DOHH2 (cell line): ENCODE data around the gene RNF17.

Experiments
- CTCF ChIP-seq: fragments of 200-600 bp; sonication (generic); IDR thresholded peaks from one replicate; pipeline ENCODE4 v1.5.1; 2014; ENCODE audit warnings: antibody characterized with exemption, mild to moderate bottlenecking, low read depth, low read length; ENCODE audit not compliant: poor library complexity, severe bottlenecking
- EZH2phosphoT487 ChIP-seq: fragments of 200-600 bp; sonication (generic); IDR thresholded peaks from 2 replicates; pipeline ENCODE4 v1.6.1; 2017; ENCODE audit warnings: borderline replicate concordance, mild to moderate bottlenecking, antibody characterized with exemption, low read length, moderate library complexity, mixed read lengths

- TF ChIP-seq CTCF (no peak), EZH2phosphoT487 (no peak)
Measured at GRCh38 chr13:24882665-24883064, 118.7 kb downstream of the RNF17 start.
